Neutrophil (primary cell): ENCODE data around the gene LNX1.

ENCODE experiments used
- H3K27ac ChIP-seq: fragments of 200-600 bp; sonication (generic); 2 replicates; pipeline ENCODE4 v1.5.1; 2016; ENCODE audit warnings: mild to moderate bottlenecking, moderate library complexity
- H3K27me3 ChIP-seq: fragments of 200-600 bp; sonication (generic); 2 replicates; pipeline ENCODE4 v1.6.0; 2016; ENCODE audit warnings: mild to moderate bottlenecking
- H3K36me3 ChIP-seq: fragments of 200-600 bp; sonication (generic); 2 replicates; pipeline ENCODE4 v1.5.1; 2017
- H3K4me1 ChIP-seq, 2 experiments: fragments of 200-600 bp in 1 of 2; sonication (generic) in 1 of 2; 1 replicate in 1 of 2; 2 replicates in 1 of 2; pipeline versions ENCODE4 v1.5.1 to v1.6.1; 2013 to 2016; ENCODE audit warnings: low read depth in 1 of 2, low read length in 1 of 2, mild to moderate bottlenecking in 1 of 2, moderate library complexity in 1 of 2; ENCODE audit not compliant: control insufficient read depth in 1 of 2, insufficient read depth in 1 of 2
- H3K4me3 ChIP-seq, 2 experiments: fragments of 200-600 bp in 1 of 2; sonication (generic) in 1 of 2; 1 replicate in 1 of 2; 2 replicates in 1 of 2; pipeline ENCODE4 v1.5.1; 2013 to 2016; ENCODE audit warnings: low read depth in 1 of 2, low read length in 1 of 2, mild to moderate bottlenecking in 1 of 2, moderate library complexity in 1 of 2
- H3K9me3 ChIP-seq: fragments of 200-600 bp; sonication (generic); 2 replicates; pipeline ENCODE4 v1.5.1; 2016
- CTCF ChIP-seq: fragments of 200-600 bp; sonication (generic); IDR thresholded peaks from 2 replicates; pipeline ENCODE4 v1.5.1; 2016; ENCODE audit warnings: antibody characterized with exemption

Gene LNX1

GRCh38 chr4:53531585-53532224, 59.6 kb downstream of the LNX1 start:
- TF ChIP-seq CTCF: no peak

GRCh38 chr4:53529025-53529424, 62.3 kb downstream of the LNX1 start:
- H3K36me3 ChIP-seq: no peaks in the 10 kb centered on the region
- H3K27ac ChIP-seq: no peak overlapping the region
- H3K27me3 ChIP-seq: no peaks in the 10 kb centered on the region

More at GRCh38 chr4:53531585-53532224, 59.6 kb downstream of the LNX1 start:
- Histone ChIP-seq H3K27ac (no peak overlapping the region), H3K4me1 (no peaks in the 10 kb centered on the region), H3K9me3 (no peaks in the 10 kb centered on the region), H3K36me3 (no peaks in the 10 kb centered on the region), H3K4me3 (no peak overlapping the region), H3K27me3 (no peaks in the 10 kb centered on the region)

GRCh38 chr4:53527930-53528329, 63.4 kb downstream of the LNX1 start:
- H3K4me1 ChIP-seq: no peaks in the 10 kb centered on the region
- H3K27me3 ChIP-seq: no peaks in the 10 kb centered on the region
- H3K27ac ChIP-seq: no peak overlapping the region
- H3K36me3 ChIP-seq: no peaks in the 10 kb centered on the region
- TF ChIP-seq CTCF: no peak
- H3K4me3 ChIP-seq: no peak overlapping the region
- no peaks in the 10 kb centered on the region for H3K9me3 ChIP-seq

More at GRCh38 chr4:53529025-53529424, 62.3 kb downstream of the LNX1 start:
- TF ChIP-seq CTCF: no peak
- Histone ChIP-seq H3K4me1 (no peaks in the 10 kb centered on the region), H3K9me3 (no peaks in the 10 kb centered on the region), H3K4me3 (no peak overlapping the region)

GRCh38 chr4:53527326-53527725, 64.0 kb downstream of the LNX1 start:
- no peak overlapping the region for H3K4me3 ChIP-seq
- no peaks in the 10 kb centered on the region for H3K36me3 ChIP-seq
- no peak for TF ChIP-seq CTCF

GRCh38 chr4:53522334-53522733, 69.0 kb downstream of the LNX1 start:
- Histone ChIP-seq H3K36me3 (no peaks in the 10 kb centered on the region), H3K4me3 (no peak overlapping the region), H3K4me1 (no peaks in the 10 kb centered on the region), H3K27ac (no peak overlapping the region), H3K9me3 (no peaks in the 10 kb centered on the region), H3K27me3 (no peaks in the 10 kb centered on the region)
- TF ChIP-seq CTCF: no peak

More at GRCh38 chr4:53527326-53527725, 64.0 kb downstream of the LNX1 start:
- no peaks in the 10 kb centered on the region for H3K4me1 ChIP-seq
- H3K27ac ChIP-seq: no peak overlapping the region
- no peaks in the 10 kb centered on the region for H3K27me3 ChIP-seq
- no peaks in the 10 kb centered on the region for H3K9me3 ChIP-seq
